DOHH2 (cell line): ENCODE results near the gene CCDC185.

Experiments used
- EZH2phosphoT487 ChIP-seq: fragments of 200-600 bp; sonication (generic); IDR thresholded peaks from 2 replicates; pipeline ENCODE4 v1.6.1; 2017; ENCODE audit warnings: borderline replicate concordance, mild to moderate bottlenecking, antibody characterized with exemption, low read length, moderate library complexity, mixed read lengths
- TF ChIP-seq, protein P1 (sequence below): fragments of 200-600 bp; sonication (generic); IDR thresholded peaks from one replicate; pipeline ENCODE4 v1.5.1; 2014; ENCODE audit warnings: antibody characterized with exemption, mild to moderate bottlenecking, low read depth, low read length; ENCODE audit not compliant: poor library complexity, severe bottlenecking

DNA sequence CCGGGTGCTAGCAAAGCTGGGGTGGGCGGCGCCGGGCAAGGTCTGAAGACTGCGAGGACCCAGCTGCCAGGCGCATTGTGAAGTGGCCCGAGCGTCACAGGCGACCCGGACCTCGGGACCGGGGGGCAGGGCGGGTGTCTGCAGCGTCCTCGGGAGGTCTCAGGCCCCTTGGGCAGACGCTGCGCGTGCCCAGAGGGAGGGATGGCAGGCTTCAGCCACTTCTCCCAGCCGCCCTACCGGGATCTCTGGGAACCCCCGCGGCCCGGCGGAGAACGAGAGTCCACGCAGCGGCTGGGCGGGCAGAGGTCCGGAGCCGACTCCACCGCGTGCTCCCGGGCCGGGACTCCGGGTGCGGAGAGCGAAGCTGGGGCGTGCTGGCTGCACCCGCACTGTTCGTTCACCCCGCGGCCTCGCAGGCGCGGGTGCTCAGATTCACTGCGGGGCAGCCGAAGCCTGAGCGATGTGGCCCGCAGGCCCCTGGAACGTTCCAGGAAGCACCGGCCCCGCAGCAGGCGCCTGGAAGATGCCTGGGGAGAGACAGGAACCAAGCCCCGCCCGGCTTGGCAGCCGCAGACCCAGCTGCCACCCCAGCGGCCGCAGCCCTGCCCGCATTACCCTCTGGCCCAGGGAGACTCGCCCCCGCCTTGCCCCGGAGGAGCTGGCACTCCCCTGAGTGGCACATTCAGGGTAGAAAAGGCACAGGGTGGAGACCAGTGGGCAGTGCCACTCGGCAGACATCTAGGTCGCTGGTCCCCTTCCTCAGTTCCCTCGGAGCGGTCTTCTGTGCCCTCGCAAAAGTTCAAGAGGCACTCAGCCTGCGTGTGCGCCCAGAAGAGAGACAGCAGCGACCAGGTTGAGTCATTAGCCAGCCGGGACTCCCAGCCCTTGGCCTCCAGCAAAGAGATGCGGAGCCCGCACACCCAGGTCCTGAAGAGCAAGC is at the start of gene CCDC185:
- TF ChIP-seq, protein P1, sequence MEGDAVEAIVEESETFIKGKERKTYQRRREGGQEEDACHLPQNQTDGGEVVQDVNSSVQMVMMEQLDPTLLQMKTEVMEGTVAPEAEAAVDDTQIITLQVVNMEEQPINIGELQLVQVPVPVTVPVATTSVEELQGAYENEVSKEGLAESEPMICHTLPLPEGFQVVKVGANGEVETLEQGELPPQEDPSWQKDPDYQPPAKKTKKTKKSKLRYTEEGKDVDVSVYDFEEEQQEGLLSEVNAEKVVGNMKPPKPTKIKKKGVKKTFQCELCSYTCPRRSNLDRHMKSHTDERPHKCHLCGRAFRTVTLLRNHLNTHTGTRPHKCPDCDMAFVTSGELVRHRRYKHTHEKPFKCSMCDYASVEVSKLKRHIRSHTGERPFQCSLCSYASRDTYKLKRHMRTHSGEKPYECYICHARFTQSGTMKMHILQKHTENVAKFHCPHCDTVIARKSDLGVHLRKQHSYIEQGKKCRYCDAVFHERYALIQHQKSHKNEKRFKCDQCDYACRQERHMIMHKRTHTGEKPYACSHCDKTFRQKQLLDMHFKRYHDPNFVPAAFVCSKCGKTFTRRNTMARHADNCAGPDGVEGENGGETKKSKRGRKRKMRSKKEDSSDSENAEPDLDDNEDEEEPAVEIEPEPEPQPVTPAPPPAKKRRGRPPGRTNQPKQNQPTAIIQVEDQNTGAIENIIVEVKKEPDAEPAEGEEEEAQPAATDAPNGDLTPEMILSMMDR, result no peak
- TF ChIP-seq EZH2phosphoT487, result no peak
